Measurements from ENCODE around the gene RASSF9. TPM values are rescaled to one million over a fixed set of nuclear protein-coding genes. Genes with fewer than 3 reads are reported as not detected.

Gene RASSF9
- total and polyA plus RNA-seq, 2 experiments from 2014 or later = 0.31 to 0.35 TPM

DNA sequence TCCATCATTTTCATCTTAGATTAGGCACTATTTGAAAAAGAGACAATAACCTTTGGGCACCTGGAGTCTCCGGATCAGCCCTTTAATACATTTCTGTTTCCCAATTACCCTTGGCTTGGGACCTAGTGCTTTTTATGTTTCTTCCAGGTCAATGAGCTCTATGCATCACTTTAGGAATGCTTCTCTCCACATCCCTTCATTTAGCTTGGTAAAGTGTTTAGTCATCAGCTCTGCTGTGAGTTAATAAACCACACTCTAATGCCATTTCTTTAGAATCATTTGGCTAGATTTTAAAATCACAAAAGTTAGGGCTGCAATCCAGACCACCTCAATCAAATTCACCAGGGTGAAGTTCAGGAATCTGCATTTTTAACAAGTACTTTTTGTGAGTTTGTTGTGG, 41.7 kb downstream of the RASSF9 start:
- ATAC-seq (no peak), DNase-seq (ENCODE audit: low spot score) (no peak)
- Mint-ChIP-seq H3K27ac (no peak overlapping the region), H3K4me3 (no peak overlapping the region), H3K9me3 (no peaks in the 10 kb centered on the region; the same call in 2 of the 3 replicates), H3K36me3 (ENCODE audit: low read depth) (no peaks in the 10 kb centered on the region), H3K27me3 (ENCODE audit: insufficient read depth, low read depth, poor library complexity) (no peaks in the 10 kb centered on the region), H3K4me1 (no peaks in the 10 kb centered on the region)
- Histone ChIP-seq H3K27ac (ENCODE audit: low read depth) (no peak overlapping the region), H2AFZ (peak overlapping the region; percentile 24; the same call in 1 of the 2 replicates), H3K36me3 (ENCODE audit: insufficient read depth) (no peaks in the 10 kb centered on the region), H4K20me1 (replicated peaks; ENCODE audit: insufficient read depth) (no peaks in the 10 kb centered on the region), H3K4me2 (no peak overlapping the region), H3K79me2 (replicated peaks; ENCODE audit: insufficient read depth) (no peaks in the 10 kb centered on the region), H3K4me1 (ENCODE audit: insufficient read depth) (no peaks in the 10 kb centered on the region), H3K9me2 (ENCODE audit: insufficient read depth) (no peaks in the 10 kb centered on the region), H3F3A (replicated peaks; ENCODE audit: low read depth) (no peaks in the 10 kb centered on the region), H3K4me3 (no peak overlapping the region), H3K27me3 (ENCODE audit: insufficient read depth) (no peaks in the 10 kb centered on the region)
- TF ChIP-seq EZH2 (IDR thresholded peaks at IDR 0.05; ENCODE audit: low read depth, unreplicated experiment) = no peak
- TF ChIP-seq EZH2phosphoT487 (IDR thresholded peaks at IDR 0.05; ENCODE audit: unreplicated experiment) = no peak
- TF ChIP-seq, protein P1, sequence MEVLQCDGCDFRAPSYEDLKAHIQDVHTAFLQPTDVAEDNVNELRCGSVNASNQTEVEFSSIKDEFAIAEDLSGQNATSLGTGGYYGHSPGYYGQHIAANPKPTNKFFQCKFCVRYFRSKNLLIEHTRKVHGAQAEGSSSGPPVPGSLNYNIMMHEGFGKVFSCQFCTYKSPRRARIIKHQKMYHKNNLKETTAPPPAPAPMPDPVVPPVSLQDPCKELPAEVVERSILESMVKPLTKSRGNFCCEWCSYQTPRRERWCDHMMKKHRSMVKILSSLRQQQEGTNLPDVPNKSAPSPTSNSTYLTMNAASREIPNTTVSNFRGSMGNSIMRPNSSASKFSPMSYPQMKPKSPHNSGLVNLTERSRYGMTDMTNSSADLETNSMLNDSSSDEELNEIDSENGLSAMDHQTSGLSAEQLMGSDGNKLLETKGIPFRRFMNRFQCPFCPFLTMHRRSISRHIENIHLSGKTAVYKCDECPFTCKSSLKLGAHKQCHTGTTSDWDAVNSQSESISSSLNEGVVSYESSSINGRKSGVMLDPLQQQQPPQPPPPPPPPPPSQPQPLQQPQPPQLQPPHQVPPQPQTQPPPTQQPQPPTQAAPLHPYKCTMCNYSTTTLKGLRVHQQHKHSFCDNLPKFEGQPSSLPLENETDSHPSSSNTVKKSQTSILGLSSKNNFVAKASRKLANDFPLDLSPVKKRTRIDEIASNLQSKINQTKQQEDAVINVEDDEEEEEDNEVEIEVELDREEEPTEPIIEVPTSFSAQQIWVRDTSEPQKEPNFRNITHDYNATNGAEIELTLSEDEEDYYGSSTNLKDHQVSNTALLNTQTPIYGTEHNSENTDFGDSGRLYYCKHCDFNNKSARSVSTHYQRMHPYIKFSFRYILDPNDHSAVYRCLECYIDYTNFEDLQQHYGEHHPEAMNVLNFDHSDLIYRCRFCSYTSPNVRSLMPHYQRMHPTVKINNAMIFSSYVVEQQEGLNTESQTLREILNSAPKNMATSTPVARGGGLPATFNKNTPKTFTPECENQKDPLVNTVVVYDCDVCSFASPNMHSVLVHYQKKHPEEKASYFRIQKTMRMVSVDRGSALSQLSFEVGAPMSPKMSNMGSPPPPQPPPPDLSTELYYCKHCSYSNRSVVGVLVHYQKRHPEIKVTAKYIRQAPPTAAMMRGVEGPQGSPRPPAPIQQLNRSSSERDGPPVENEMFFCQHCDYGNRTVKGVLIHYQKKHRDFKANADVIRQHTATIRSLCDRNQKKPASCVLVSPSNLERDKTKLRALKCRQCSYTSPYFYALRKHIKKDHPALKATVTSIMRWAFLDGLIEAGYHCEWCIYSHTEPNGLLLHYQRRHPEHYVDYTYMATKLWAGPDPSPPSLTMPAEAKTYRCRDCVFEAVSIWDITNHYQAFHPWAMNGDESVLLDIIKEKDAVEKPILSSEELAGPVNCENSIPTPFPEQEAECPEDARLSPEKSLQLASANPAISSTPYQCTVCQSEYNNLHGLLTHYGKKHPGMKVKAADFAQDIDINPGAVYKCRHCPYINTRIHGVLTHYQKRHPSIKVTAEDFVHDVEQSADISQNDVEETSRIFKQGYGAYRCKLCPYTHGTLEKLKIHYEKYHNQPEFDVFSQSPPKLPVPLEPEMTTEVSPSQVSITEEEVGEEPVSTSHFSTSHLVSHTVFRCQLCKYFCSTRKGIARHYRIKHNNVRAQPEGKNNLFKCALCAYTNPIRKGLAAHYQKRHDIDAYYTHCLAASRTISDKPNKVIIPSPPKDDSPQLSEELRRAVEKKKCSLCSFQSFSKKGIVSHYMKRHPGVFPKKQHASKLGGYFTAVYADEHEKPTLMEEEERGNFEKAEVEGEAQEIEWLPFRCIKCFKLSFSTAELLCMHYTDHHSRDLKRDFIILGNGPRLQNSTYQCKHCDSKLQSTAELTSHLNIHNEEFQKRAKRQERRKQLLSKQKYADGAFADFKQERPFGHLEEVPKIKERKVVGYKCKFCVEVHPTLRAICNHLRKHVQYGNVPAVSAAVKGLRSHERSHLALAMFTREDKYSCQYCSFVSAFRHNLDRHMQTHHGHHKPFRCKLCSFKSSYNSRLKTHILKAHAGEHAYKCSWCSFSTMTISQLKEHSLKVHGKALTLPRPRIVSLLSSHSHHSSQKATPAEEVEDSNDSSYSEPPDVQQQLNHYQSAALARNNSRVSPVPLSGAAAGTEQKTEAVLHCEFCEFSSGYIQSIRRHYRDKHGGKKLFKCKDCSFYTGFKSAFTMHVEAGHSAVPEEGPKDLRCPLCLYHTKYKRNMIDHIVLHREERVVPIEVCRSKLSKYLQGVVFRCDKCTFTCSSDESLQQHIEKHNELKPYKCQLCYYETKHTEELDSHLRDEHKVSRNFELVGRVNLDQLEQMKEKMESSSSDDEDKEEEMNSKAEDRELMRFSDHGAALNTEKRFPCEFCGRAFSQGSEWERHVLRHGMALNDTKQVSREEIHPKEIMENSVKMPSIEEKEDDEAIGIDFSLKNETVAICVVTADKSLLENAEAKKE (CRISPR knock-in tag; IDR thresholded peaks at IDR 0.05) = no peak
- TF ChIP-seq ZNF114 (CRISPR knock-in tag; IDR thresholded peaks at IDR 0.05) = no peak
- no peak for TF ChIP-seq CREB1 (CRISPR knock-in tag; IDR thresholded peaks at IDR 0.05; ENCODE audit: low read depth)
- TF ChIP-seq STAT1 (IDR thresholded peaks at IDR 0.05; ENCODE audit: unreplicated experiment) = no peak
- no peak for TF ChIP-seq JUNB (IDR thresholded peaks at IDR 0.05; ENCODE audit: unreplicated experiment)
- no peak for TF ChIP-seq NANOG (IDR thresholded peaks at IDR 0.05; ENCODE audit: borderline replicate concordance)
- TF ChIP-seq, protein P2, sequence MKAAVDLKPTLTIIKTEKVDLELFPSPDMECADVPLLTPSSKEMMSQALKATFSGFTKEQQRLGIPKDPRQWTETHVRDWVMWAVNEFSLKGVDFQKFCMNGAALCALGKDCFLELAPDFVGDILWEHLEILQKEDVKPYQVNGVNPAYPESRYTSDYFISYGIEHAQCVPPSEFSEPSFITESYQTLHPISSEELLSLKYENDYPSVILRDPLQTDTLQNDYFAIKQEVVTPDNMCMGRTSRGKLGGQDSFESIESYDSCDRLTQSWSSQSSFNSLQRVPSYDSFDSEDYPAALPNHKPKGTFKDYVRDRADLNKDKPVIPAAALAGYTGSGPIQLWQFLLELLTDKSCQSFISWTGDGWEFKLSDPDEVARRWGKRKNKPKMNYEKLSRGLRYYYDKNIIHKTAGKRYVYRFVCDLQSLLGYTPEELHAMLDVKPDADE (IDR thresholded peaks at IDR 0.05) = no peak

All from GM23338 (cell line).